CD4-positive, alpha-beta T cell (primary cell): Measurements from ENCODE around the gene SP7. TPM values are rescaled to one million over a fixed set of nuclear protein-coding genes. Genes with fewer than 3 reads are reported as not detected.

Experiments used
- ATAC-seq: fragments of 200-7000 bp; cut with Tn5 transposase; one replicate; pipeline ENCODE4 v1.10.0; 2022; ENCODE audit warnings: mild to moderate bottlenecking; ENCODE audit not compliant: poor library complexity
- CTCF ChIA-PET: fragments of 350-600 bp; sonication (Branson Sonifier 250); formaldehyde crosslinking; loops from one replicate; lab custom pipeline; 2021; ENCODE audit warnings: antibody characterized with exemption, inconsistent platforms; lab: Charles Lee
- POLR2A ChIA-PET: fragments of 350-600 bp; sonication (Branson Sonifier 250); formaldehyde crosslinking; loops from one replicate; lab custom pipeline; 2021; ENCODE audit warnings: antibody characterized with exemption, inconsistent platforms; lab: Charles Lee
- DNase-seq, 14 experiments: peaks; one replicate each; pipeline ENCODE4 v3.0.0-alpha.2; 2013 to 2020; ENCODE audit warnings: mixed read lengths in 2 of 14
- H3K27ac ChIP-seq, 2 donors: one replicate each; pipeline versions ENCODE4 v1.5.1 to v1.7.0; 2013; ENCODE audit warnings: low read length in 2 of 2, low read depth in 1 of 2, mild to moderate bottlenecking in 1 of 2
- H3K27me3 ChIP-seq, 2 experiments: 1 replicate in 1 of 2; 2 replicates in 1 of 2; pipeline versions ENCODE4 v1.6.1 to v1.7.0; 2013; ENCODE audit warnings: low read length in 2 of 2, control low read depth in 1 of 2, mild to moderate bottlenecking in 1 of 2, moderate library complexity in 1 of 2; ENCODE audit not compliant: insufficient read depth in 2 of 2, control insufficient read depth in 1 of 2
- H3K36me3 ChIP-seq: one replicate; pipeline ENCODE4 v1.6.1; 2013; ENCODE audit warnings: low read length, control low read depth; ENCODE audit not compliant: insufficient read depth
- H3K4me1 ChIP-seq: one replicate; pipeline ENCODE4 v1.6.1; 2013; ENCODE audit warnings: low read length, control low read depth; ENCODE audit not compliant: insufficient read depth
- H3K4me3 ChIP-seq: one replicate; pipeline ENCODE4 v1.5.1; 2013; ENCODE audit warnings: mild to moderate bottlenecking, low read length, moderate library complexity
- H3K9me3 ChIP-seq, 2 experiments: 1 replicate in 1 of 2; 2 replicates in 1 of 2; pipeline versions ENCODE4 v1.6.1 to v1.7.0; 2013; ENCODE audit warnings: low read length in 2 of 2, mild to moderate bottlenecking in 2 of 2, control low read depth in 1 of 2, moderate library complexity in 1 of 2; ENCODE audit not compliant: control insufficient read depth in 1 of 2, insufficient read depth in 1 of 2
- H3K27ac Mint-ChIP-seq: one replicate; pipeline ENCODE4 v1.8.0; 2020; ENCODE audit warnings: mixed read lengths
- H3K27me3 Mint-ChIP-seq: one replicate; pipeline ENCODE4 v1.8.0; 2021; ENCODE audit warnings: mixed read lengths
- H3K36me3 Mint-ChIP-seq: one replicate; pipeline ENCODE4 v1.8.0; 2021; ENCODE audit warnings: low read depth, mixed read lengths
- H3K4me1 Mint-ChIP-seq: one replicate; pipeline ENCODE4 v1.8.0; 2021; ENCODE audit warnings: low read depth, mixed read lengths
- H3K4me3 Mint-ChIP-seq: one replicate; pipeline ENCODE4 v1.8.0; 2020; ENCODE audit warnings: mild to moderate bottlenecking, mixed read lengths
- H3K9me3 Mint-ChIP-seq: one replicate; pipeline ENCODE4 v1.8.0; 2020; ENCODE audit warnings: mixed read lengths
- CTCF ChIP-seq: fragments of 200-600 bp; IDR thresholded peaks from one replicate; pipeline ENCODE4 v1.8.0; 2022; ENCODE audit warnings: antibody characterized with exemption, mild to moderate bottlenecking
- intact Hi-C, 2 experiments: fragments of 100-400 bp; cut with DNase I in 1 of 2; cut with micrococcal nuclease in 1 of 2; formaldehyde crosslinking; loops; one replicate each; pipeline versions ENCODE4 v1.15.1 to v1.9.0; 2023 to 2025; cut with DNase I, micrococcal nuclease
- total RNA-seq, 174 experiments: library from RNA in 2 of 174; stranded (reverse) in 2 of 174; gene quantifications; one replicate each; pipeline ENCODE4 v1.2.3 and lab custom pipeline; 2021 to 2026

SP7 gene
- total RNA-seq, 2 experiments from 2014 or later: 0.14 TPM; not detected in 1

GRCh38 chr12:53324113-53324778, 11.9 kb downstream of the SP7 start:
- H3K27ac Mint-ChIP-seq: peak overlapping the region; percentile 88
- Histone ChIP-seq H3K4me1 (peaks cover 53% of the 10 kb centered on the region), H3K27me3 (no peaks in the 10 kb centered on the region), H3K9me3 (no peaks in the 10 kb centered on the region), H3K4me3 (peak overlapping the region; percentile 84), H3K36me3 (peaks cover 7% of the 10 kb centered on the region), H3K27ac (peak overlapping the region; percentile 78 to 87)
- ChIA-PET POLR2A (interaction anchor here (0.6 to 5.5 kb wide), 17 partner anchors 9 to 245 kb away, joined by 3 to 87 read pairs (median 7); partner anchors contain the start of genes CSAD, MYG1, PFDN5 and PRR13), CTCF (interaction anchor here (0.8 to 7.6 kb wide), 11 partner anchors 10 to 273 kb away, joined by 3 to 51 read pairs (median 5); partner anchors contain the start of genes MYG1 and SP1)
- peaks cover 39% of the 10 kb centered on the region for H3K4me1 Mint-ChIP-seq
- H3K27me3 Mint-ChIP-seq: no peaks in the 10 kb centered on the region
- peaks cover 20% of the 10 kb centered on the region for H3K36me3 Mint-ChIP-seq
- peak overlapping the region; percentile 93 for H3K4me3 Mint-ChIP-seq
- peak; percentile 41 for ATAC-seq
- H3K9me3 Mint-ChIP-seq: no peaks in the 10 kb centered on the region
- peak in 13 of 14 experiments; percentile 30 to 76 (median 49) for DNase-seq
- no peak for TF ChIP-seq CTCF
- intact Hi-C loops: loop anchor here (1.0 to 10.0 kb wide), 3 partner anchors 21 to 351 kb away; partner anchors contain the start of gene ATP5MC2 (in 1 of the 2)

- H3K36me3 ChIP-seq: peaks cover 33% of the 10 kb centered on the region
- Mint-ChIP-seq H3K4me1 (peaks cover 40% of the 10 kb centered on the region), H3K9me3 (no peaks in the 10 kb centered on the region), H3K27me3 (no peaks in the 10 kb centered on the region), H3K27ac (peak overlapping the region; percentile 87), H3K4me3 (peak overlapping the region; percentile 94), H3K36me3 (peaks cover 39% of the 10 kb centered on the region)
- ChIA-PET CTCF (interaction anchor here (0.6 to 4.1 kb wide), 31 partner anchors 9 to 299 kb away, joined by 3 to 43 read pairs (median 5); partner anchors contain the start of genes CSAD, ESPL1, MYG1 and PFDN5), POLR2A (interaction anchor here (0.5 to 5.5 kb wide), 27 partner anchors 9 to 315 kb away, joined by 3 to 109 read pairs (median 5); partner anchors contain the start of genes CSAD, EIF4B, ESPL1 and MAP3K12)
- peaks cover 45% of the 10 kb centered on the region for H3K4me1 ChIP-seq
- ATAC-seq (no peak), DNase-seq (no peak)
- TF ChIP-seq CTCF: no peak
- H3K9me3 ChIP-seq: no peaks in the 10 kb centered on the region
- no peaks in the 10 kb centered on the region for H3K27me3 ChIP-seq
- H3K27ac ChIP-seq: peak overlapping the region; percentile 61 to 77
- intact Hi-C loops: loop anchor here (1.0 to 10.0 kb wide), 6 partner anchors 21 to 354 kb away; partner anchors contain the start of genes MYG1 (in 2 of the 2), ATP5MC2 (in 1 of the 2) and SP1 (in 1 of the 2)
- peak overlapping the region; percentile 69 for H3K4me3 ChIP-seq
Measured at GRCh38 chr12:53320352-53321195, 15.6 kb downstream of the SP7 start.

- POLR2A ChIA-PET: interaction anchor here (1.4 kb wide), 1 partner anchor 10 kb away, joined by 4 read pairs; no protein-coding TSS in a partner anchor
- H3K36me3 ChIP-seq: peaks cover 60% of the 10 kb centered on the region
- H3K4me1 Mint-ChIP-seq: peaks cover 5% of the 10 kb centered on the region
- H3K9me3 Mint-ChIP-seq: no peaks in the 10 kb centered on the region
- no peak overlapping the region for H3K27ac Mint-ChIP-seq
- H3K27ac ChIP-seq: no peak overlapping the region
- no peaks in the 10 kb centered on the region for H3K27me3 ChIP-seq
- no peaks in the 10 kb centered on the region for H3K9me3 ChIP-seq
- CTCF ChIA-PET: interaction anchor here (0.8 kb wide), 1 partner anchor 9 kb away, joined by 3 read pairs; no protein-coding TSS in a partner anchor
- TF ChIP-seq CTCF: no peak
- intact Hi-C loops: no loop called here
- H3K4me3 Mint-ChIP-seq: no peak overlapping the region
- H3K4me3 ChIP-seq: no peak overlapping the region
- DNase-seq (no peak), ATAC-seq (no peak)
- no peaks in the 10 kb centered on the region for H3K27me3 Mint-ChIP-seq
- H3K36me3 Mint-ChIP-seq: peaks cover 62% of the 10 kb centered on the region
- H3K4me1 ChIP-seq: no peaks in the 10 kb centered on the region
Measured at GRCh38 chr12:53313996-53314395, 22.2 kb downstream of the SP7 start.
